HG02943 (cell line): ENCODE results near the gene KCNJ4.
"Not testable (repeated sequence)": the region's sequence is repeated elsewhere in the genome, so short reads cannot be mapped to it uniquely, and the experiment has no call there.

Source experiments
- ATAC-seq: cut with Tn5 transposase; IDR thresholded peaks from one replicate; pipeline ENCODE4 v1.9.1; 2021; ENCODE audit warnings: mild to moderate bottlenecking, low read depth, moderate library complexity; ENCODE audit not compliant: unreplicated experiment

Gene KCNJ4

DNA sequence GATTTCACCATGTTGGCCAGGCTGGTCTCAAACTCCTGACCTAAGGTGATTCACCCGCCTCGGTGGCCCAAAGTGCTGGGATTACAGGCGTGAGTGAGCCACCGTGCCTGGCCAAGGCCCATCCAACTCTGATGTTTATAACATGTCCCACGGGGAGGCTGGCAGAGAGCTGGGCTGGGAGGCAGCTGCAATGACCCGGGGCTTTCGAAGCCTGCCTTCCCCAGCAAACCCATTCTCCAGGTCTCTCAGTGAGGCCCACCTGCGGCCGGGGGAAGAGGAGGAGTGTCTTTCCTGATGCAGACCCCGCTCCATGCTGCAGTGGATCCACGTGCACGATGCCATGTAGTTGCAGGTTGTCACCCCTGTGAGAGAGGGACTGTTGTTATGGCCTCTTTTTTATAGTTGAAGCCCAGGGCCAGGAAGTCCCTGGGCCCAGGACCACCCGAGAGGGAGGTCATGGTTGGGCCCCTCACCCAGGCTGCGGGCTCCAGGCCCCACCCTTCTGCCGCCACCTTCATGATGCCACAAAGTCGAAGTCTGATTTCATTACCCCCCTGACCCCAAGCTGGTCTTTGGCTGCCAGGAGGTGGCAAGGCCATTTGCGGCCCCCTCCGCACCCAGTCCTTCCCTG lies 38.3 kb downstream of the KCNJ4 start:
- no peak for ATAC-seq

DNA sequence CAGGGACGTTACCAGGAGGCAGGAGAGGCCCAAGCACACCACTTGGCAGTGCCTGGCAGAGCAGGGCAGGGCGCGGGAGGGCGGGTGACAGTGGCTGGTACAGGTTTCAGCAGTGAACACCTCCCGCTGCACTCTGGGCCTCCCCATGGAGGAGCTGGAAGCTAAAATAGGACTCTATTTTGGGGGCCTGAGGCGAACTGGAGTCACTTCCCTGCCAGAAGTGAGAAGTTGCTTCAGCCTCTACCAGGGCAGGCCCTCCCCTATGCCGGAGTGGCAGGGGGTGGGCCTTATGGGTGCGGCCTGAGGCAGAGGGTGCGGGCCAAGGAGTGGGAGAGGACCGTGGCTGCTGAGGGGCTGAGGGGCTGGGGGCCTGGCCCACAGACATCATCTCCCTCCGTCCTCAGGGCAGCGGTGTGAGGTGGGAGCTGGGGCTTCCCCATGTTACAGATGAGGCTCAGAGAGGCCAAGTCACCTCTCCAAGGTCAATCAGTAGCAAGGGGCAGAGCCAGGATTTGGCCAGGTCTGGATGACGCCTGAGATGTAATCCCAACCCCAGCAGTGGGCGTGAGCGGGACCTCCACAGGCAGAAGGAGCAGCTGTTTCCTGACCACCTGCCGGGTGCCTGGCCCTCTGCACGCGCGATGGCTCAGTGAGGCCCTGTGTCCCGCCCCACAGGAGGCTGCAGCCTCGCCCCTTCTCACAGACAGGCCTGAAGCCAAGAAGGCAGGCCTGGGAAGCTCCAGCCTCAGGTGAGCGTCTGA lies 39.3 kb downstream of the KCNJ4 start:
- ATAC-seq, result no peak

DNA sequence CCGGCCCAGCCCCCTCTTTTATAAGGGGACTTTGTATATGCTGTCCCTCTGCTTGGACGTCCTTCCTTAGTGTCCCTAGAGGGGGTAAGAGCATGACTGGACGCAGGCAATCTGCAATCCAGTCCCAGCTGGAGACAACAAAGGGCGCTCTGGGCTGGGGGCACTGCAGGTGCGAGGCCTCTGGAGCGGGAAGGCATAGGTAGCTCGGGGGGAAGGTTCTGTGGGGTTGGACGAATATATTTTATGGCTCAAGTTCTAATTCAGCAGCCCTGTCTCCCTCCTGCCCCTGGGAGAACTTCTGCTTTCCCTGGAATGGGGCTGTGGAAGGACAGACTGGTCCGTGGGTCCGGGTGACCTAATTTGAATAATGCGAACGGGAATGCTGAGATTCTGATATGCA lies 40.0 kb downstream of the KCNJ4 start:
- no peak for ATAC-seq

DNA sequence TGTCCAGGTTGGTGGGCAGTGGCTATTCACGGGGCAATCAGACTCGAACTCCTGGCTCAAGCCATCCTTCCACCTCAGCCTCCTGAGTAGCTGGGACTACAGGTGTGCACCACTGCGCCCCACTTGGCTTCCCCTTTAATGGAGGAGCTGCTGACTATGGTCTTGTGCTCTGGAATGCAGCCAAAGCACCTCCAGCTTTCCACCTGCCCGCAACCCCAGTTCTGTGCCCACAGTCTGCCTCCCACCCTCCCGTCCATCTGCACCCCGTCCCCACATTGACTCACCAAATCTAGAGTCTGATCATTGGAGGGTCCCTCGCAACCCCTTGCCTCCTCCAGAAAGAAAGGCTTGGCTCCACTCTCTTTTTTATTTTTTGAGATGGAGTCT lies 41.0 kb downstream of the KCNJ4 start:
- ATAC-seq, result no peak

DNA sequence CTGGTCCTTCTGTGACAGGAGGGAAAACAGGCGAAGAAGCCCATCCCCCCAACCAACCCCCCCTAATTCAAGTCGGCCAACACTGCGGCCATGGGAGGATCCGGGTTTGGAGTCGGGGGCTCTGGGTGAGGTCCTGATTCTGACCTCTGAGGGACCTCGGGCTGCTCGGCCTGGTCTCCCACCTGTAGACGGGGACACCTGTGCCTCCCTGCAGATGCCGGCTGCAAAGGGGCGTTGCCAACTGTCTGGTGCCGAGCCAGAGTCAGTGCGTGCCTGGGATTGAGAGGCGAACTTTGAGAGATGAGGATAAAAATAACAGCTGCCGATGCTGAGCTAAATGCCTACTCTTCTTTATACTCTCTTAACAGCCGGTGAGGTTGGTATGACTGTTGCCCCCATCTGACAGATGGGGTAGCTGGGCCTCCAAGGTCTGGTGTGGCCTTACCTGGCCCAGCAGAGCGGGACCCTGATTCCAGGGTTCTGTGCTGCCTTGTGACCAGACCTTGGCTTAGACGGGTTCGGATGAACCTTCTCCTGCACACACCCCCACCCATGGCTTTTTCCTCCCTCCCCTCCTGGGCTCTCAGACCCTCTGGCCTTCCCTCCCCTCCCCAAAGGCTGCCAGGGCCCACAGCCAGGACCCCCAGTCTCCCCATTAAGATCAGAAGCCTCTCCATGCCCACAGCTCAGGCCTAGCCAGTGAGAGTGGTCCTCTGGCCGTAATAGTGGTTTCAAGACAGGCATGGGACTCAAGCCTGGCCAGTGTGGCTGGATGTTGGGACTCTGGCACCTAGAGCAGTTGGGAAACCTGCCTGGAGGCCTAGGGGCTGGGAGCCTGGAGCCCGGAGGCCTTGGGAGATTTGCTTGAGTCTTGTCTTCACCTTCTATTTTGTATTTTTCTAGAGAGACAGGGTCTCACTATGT lies 41.7 kb downstream of the KCNJ4 start:
- ATAC-seq, result no peak

DNA sequence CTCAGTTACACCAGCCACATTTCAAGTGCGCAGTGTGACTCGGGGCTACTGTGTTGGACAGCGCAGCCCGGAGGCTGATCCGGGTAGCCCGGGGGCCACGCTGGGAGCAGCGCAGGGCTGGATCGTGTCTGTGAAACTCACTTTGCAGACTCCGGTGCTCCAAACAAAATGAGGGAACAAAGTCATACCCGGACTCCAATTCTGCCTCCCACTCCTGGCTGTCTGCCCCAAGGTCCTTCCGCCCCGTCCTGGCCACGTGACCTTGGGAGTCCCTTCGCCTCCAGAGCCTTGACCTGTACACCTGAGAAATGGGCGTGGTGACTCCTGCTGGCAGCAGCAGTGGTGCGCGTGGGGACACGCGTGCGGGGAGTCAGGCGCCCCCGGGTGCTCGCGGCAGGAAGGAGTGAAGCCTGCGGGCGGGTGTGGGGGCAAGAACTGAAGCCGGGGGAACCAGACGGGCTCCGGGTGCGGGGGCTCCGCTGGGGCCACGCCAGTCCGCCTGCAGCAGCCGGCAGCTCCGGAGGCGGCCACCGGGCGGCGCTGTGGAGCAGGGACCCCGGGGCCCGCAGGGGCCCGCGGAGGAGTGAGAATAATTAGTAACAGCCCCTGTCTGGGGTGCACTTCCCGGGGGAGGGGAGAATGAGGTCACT lies 42.4 kb downstream of the KCNJ4 start:
- ATAC-seq, result no peak

DNA sequence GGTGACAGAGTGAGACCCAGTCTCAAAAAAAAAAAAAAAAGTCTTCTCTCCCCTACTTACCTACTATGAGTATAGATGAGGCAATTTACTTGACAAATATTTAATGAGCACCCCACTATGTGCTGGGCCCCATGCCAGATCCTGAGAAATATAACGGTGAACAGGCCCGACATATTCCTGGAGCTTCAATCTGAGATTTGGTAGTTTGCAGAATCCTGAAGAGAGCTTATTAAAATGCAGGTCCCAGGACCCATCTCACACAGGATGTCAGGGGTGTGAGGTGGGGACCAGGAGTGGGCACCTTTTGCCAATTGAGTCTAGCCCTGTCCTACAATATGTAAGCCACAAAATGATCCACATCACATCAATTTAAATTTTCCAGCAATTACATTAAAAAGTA lies 44.0 kb downstream of the KCNJ4 start:
- ATAC-seq, result no peak

DNA sequence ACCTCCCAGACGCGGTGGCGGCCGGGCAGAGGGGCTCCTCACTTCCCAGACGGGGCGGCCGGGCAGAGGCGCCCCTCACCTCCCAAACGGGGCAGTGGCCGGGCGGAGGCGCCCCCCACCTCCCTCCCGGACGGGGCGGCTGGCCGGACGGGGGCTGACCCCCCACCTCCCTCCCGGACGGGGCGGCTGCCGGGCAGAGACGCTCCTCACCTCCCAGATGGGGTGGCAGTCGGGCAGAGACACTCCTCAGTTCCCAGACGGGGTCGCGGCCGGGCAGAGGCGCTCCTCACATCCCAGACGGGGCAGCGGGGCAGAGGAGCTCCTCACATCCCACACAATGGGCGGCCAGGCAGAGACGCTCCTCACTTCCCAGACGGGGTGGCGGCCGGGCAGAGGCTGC lies 45.1 kb downstream of the KCNJ4 start:
- not testable (repeated sequence) for ATAC-seq

DNA sequence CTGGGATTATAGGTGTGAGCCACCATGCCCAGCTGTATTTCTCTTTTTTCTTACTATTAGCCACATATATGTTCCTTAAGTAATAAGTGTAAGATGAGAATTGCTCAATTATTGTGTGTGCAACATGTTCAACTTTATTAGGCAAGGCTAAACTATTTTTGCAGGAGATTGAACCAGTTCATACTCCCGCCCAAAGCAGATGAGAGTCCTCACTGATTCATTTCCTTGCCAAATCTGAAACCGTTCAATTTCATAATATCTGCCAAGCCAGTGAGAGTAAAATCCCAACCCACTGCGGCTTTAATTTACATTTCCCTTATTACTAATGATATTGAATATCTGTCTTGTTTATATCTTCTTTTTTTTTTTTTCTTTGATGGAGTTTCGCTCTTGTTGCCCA lies 48.4 kb downstream of the KCNJ4 start:
- no peak for ATAC-seq

DNA sequence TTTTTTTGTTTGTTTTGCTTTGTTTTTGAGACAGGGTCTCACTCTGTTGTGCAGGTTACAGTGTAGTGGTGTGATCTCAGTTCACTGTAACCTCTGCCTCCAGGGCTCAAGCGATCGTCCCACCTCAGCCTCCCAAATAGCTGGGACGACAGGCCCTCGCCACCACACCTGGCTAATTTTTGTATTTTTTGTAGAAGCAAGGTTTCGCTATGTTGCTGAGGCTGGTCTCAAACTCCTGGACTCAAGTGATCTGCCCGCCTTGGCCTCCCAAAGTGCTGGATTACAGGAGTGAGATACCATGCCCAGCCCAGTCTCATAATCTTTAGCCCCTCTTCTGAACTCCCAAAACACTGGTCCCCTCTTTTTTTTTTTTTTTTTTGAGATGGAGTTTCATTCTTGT lies 50.6 kb downstream of the KCNJ4 start:
- ATAC-seq, result no peak

DNA sequence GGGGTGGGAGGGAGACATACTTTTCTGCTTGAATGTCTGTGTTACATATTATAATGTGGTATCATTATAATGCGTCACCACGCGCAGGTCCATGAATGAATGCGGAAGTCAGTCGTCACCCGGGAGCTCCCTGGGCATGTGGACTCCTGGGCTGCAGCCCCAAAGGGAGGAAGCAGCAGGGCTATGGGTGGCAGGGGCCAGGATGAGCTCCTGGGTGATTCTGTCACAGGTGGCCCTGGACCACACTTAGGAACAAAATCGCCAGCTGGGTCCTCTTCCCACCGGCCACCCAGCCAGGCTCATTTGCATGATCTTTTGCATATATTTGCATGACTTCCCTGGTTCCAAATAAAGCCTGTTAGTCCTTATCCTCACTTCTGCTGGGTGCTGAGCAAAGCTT lies 51.2 kb downstream of the KCNJ4 start:
- no peak for ATAC-seq

DNA sequence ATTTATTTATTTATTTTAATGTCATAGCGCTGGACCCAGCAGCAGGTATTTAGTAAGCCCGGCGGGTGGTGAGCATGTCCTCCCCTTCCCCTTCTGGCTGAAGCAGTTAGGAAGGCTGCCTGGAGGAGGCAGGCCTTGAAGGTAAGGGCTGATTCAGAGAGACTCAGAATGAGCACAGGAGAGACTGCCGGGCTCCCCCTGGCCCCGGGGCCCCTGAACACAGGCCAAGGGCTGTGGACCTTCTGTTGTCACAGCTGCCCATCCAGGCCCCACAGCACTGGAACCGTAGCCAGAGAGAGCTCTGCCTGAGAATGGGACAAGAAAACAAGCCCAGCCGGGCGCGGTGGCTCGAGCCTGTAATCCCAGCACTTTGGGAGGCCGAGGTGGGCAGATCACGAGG lies 52.8 kb downstream of the KCNJ4 start:
- no peak for ATAC-seq

DNA sequence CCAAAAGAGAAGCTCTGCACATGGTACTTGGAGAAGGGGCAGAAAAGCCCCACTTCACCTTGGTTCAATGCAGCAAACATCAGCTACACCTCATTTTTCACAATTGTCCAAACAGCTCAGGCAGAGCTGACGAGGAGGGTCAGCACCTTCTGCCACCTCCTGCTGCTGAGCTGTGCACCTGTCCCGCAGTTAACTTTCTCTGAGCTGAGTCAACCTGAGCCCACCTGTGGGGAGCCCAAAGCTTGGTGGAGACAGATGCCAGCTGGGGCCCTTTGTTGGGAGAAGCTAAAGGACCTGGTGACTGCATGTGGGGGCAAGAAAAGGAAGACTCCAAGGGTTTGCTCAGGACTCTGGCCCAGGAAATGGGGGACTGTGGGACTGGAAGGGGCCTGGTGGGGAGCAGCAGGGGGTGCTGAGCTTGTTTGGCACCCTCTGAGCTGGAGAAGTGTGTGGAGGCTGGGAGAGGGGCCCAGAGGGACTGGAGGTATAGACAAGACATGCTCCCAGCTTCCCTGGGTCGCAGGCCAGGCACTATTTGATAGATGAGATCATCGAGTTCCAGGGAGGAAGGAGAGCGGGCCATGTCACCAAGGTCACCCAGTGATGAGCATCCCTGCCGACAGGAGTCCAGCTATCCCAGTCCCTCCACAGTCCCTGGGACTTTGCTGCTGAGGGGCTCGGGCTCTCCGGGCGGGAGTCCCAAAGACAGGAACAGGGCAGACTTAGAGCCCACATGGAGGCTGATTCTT lies 53.5 kb downstream of the KCNJ4 start:
- ATAC-seq, result no peak

DNA sequence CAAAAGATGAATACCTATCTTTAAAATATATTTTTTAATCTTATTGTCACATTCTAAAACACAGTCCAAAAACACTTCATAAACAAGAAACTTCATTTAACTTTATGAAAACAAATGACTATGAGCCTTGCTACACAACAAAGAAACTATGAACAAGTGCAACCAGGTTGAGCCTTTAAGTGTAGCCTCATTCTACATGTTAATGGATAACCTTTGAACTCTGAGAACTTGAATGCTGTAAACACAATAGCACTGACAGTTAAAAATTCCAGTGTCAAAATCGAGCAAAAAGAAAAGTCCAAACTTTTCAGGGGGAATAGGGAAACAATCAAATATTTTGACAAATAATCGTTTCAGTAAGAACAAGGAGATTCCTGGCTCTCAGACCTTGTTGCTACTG lies 54.7 kb downstream of the KCNJ4 start:
- not testable (repeated sequence) for ATAC-seq

DNA sequence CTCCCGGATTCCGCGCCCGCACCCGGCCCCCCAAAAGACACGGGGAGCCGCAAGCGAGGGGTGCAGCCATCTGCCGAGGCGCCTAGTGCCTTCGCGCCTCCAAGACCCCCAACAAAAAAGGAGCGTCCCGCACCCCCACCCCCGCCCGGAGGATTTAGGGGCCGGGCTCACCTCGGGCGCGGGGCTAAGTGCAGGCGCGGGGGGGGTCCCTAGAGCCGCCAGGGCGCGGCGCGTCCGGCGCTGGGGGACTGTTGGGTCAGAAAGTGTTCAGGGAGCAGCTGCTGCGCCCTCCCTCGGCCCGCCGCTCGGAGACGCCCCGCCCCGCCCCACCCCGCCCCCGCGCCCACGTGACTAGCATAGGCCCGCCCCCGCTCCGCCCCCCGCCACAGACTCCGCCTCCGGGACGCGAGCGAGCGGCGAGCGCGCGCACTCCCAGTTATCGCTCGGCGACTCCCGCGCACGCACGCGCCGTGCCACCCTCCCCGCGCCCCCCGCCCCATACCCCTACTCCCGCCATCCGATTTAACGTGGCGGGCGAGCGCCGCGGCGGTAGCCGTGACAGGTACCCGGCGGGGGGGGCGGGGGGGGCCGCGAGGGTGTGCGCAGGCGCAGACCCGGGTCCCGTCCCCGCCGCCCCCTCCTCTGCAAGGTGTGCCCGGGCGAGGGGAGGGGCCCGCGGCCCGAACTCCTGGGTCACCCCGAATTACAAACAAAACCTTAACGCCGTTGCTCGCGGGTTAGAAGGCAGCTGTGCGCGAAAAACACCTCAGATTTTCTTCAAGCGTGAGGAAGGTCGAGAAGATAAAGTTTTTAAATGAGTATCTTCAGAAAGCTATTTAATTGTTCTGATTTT lies 56.2 kb downstream of the KCNJ4 start:
- ATAC-seq, result peak; percentile 38

DNA sequence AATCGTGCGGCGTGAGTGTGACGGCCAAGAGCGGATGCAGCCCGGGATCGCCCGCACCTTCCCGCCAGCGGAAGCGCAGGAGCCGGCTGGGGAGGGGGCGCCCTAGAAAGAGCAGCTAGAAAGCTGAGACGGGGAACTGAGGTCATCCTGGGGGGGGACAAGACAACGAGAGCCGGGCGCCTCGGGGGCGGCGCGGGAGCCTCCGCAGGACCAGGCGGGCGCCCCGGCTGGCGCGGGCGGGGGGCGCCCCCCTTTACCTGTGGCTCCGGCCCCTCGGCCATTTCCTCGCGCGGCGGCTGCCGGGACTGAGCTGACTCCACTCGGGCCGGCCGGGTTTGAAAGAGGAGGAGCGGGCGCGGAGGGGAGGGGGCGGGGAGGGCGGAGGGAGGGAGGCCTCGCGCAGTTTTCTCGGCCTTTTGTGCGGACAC lies 56.8 kb downstream of the KCNJ4 start:
- peak; percentile 18 for ATAC-seq

DNA sequence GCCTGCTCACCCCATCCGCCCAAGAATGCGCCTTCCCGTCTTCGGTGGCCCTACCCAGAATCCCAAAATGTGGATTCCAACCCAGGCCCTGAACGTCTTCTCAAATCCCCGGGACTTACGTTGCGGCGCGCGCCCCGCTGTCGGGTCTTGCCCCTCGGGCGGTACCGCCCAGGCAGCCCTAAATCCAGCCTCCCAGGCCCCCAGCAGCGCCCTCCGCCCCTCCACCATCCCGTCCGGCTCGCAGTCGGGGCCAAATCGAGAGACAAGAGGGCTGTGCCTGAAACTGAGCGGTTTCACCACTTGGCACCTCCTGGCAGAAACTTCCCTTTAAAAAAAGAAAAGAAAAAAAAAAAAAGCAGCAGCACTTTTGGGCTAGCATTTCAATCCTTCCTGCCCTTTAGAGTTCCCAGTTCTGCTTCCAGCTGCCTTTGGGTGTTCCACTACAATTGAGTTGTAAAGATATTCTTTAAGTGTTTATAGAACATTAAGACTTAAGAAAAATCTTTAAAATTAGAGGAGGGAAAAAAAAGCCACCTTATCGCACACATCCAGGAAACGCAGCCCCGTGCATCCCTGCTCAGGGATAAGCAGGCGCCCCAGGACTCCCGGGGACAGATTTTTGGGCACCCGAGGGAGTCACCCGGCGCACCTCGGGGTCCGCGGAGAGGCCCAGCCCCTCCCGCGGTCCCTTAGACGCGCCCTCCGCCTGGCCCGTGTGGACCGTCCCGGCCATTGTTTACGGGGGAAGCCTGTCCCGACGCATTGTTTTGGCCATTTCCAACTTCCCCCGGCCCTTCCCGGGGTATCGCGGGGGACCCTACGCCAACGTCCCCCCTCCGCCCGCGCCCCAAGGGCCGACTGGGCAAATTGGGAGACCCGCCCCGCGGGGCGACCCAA lies 57.6 kb downstream of the KCNJ4 start:
- ATAC-seq, result no peak

DNA sequence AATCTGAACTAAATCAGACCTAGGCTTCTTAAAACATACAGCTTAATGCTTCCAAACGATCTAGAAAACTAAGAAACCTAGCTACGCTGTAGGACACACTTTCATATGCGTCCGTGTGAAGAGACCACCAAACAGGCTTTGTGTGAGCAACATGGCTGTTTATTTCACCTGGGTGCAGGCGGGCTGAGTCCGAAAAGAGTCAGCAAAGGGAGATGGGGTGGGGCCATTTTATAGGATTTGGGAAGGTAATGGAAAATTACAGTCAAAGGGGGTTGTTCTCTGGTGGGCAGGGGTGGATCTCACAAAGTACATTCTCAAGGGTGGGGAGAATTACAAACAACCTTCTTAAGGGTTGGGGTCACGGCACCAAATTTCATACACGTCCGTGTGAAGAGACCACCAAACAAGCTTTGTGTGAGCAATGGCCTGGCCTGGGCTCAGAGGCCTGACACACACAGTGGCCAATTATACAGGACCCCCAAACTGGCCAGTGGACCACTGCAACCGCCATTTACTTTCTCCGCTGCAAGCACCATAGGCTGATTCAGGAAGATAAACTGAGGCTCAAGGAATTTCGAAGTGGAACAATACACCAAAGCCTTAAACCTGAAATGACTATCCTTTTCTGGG lies 58.4 kb downstream of the KCNJ4 start:
- not testable (repeated sequence) for ATAC-seq
